Hepatocyte (in vitro differentiated cells): Measurements from ENCODE around the gene WNT2B. TPM values are rescaled to one million over a fixed set of nuclear protein-coding genes. Genes with fewer than 3 reads are reported as not detected.
A peak's percentile ranks its signal among the peaks of the same experiment; 100 is the strongest.

ENCODE experiments used
- DNase-seq: peaks from one replicate; pipeline ENCODE4 v3.0.0-alpha.2; 2016; ENCODE audit warnings: low spot score
- H2AFZ ChIP-seq: fragments of 200-600 bp; sonication (generic); 2 replicates; pipeline ENCODE4 v1.6.0; 2016; ENCODE audit warnings: antibody characterized with exemption, mild to moderate bottlenecking
- H3K27ac ChIP-seq: fragments of 200-600 bp; sonication (generic); 2 replicates; pipeline ENCODE4 v1.5.1; 2016; ENCODE audit warnings: mild to moderate bottlenecking
- H3K27me3 ChIP-seq: fragments of 200-600 bp; sonication (generic); 2 replicates; pipeline ENCODE4 v1.6.1; 2016
- H3K36me3 ChIP-seq: fragments of 200-600 bp; sonication (generic); replicated peaks from 2 replicates; pipeline ENCODE4 v1.5.1; 2016; ENCODE audit warnings: low read depth; ENCODE audit not compliant: insufficient read depth
- H3K4me1 ChIP-seq: fragments of 200-600 bp; sonication (generic); 2 replicates; pipeline ENCODE4 v1.5.1; 2016; ENCODE audit warnings: mild to moderate bottlenecking, moderate library complexity; ENCODE audit not compliant: insufficient read depth
- H3K4me2 ChIP-seq: fragments of 200-600 bp; sonication (generic); 2 replicates; pipeline ENCODE4 v1.6.0; 2016
- H3K4me3 ChIP-seq: fragments of 200-600 bp; sonication (generic); 2 replicates; pipeline ENCODE4 v1.5.1; 2016; ENCODE audit warnings: mild to moderate bottlenecking
- H3K79me2 ChIP-seq: fragments of 200-600 bp; sonication (generic); 2 replicates; pipeline ENCODE4 v1.6.0; 2017; ENCODE audit warnings: mild to moderate bottlenecking
- H3K9me2 ChIP-seq: fragments of 200-600 bp; sonication (generic); replicated peaks from 2 replicates; pipeline ENCODE4 v1.6.0; 2017; ENCODE audit warnings: mild to moderate bottlenecking; ENCODE audit not compliant: insufficient read depth
- H3K9me3 ChIP-seq: fragments of 200-600 bp; sonication (generic); 2 replicates; pipeline ENCODE4 v1.5.1; 2016; ENCODE audit warnings: low read depth, mild to moderate bottlenecking
- H4K20me1 ChIP-seq: fragments of 200-600 bp; sonication (generic); 2 replicates; pipeline ENCODE4 v1.6.0; 2016; ENCODE audit warnings: mild to moderate bottlenecking; ENCODE audit not compliant: insufficient read depth, poor library complexity, severe bottlenecking
- EZH2 ChIP-seq: fragments of 200-600 bp; sonication (generic); IDR thresholded peaks from 2 replicates; pipeline ENCODE4 v1.6.1; 2016; ENCODE audit warnings: antibody characterized with exemption, mild to moderate bottlenecking, borderline replicate concordance
- EZH2phosphoT487 ChIP-seq: fragments of 200-600 bp; sonication (generic); IDR thresholded peaks from one replicate; pipeline ENCODE4 v1.6.1; 2018; ENCODE audit warnings: antibody characterized with exemption, mild to moderate bottlenecking, low read depth, moderate library complexity; ENCODE audit not compliant: unreplicated experiment, severe bottlenecking
- WGBS: methylation state at CpG from one replicate; pipeline ENCODE4 v1.1.6; 2016; ENCODE audit warnings: low lambda C conversion rate; ENCODE audit errors: missing lambda C conversion rate; 5-methylcytosine and 5-hydroxymethylcytosine counted together
- polyA plus RNA-seq: library from polyadenylated mRNA; unstranded; fragments of >200 nt; fragmentation: Nextera tagmentation; extraction: Ambion mirVana; gene quantifications from 2 replicates; pipeline ENCODE4 v1.2.1, GENCODE V29; 2016
- total RNA-seq: library from RNA; depleted of rRNA; stranded (reverse); fragments of >200 nt; gene quantifications from 2 replicates; pipeline ENCODE4 v1.2.3, GENCODE V29; 2014
- TF ChIP-seq, protein P1 (sequence below): fragments of 200-600 bp; sonication (generic); IDR thresholded peaks from 2 replicates; pipeline ENCODE4 v1.5.1; 2016; ENCODE audit warnings: antibody characterized with exemption, mild to moderate bottlenecking; ENCODE audit not compliant: poor library complexity

The WNT2B gene
- total and polyA plus RNA-seq, 2 experiments from 2014 or later = 2.7 to 3.8 TPM

DNA sequence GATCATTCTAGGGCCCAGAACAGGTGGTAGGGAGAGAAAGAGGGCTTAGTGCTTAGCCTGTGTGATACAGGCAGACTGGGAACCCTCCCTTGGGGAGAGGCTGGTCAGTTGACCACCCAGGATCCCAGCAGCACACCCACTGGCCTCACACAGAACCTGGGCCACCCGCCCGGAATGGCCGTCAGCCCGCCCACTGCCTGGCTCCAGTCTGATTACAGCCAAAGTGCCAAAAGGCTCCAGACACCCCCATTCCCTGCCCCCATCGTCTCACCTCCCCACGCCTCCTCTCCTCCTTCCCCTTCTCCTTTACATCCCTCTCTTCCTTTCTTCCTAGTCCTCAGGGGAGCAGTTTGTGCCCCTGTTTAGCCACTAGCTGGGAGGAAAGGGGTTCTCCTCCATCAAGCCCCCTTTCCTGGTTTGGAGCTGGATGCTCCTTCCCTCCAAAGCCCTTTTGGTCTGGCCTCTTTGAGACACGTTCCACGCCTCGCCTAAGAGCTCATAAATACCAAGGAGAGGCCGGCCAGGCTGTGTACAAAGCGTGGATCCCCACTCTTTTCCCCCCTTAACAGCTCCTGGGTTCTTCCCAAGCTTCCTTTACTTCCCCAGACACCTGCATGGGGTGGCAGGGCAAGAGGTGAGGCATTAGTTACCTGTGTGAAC lies 4.6 kb upstream of the WNT2B start:
- Histone ChIP-seq H4K20me1 (no peaks in the 10 kb centered on the region), H2AFZ (no peak overlapping the region), H3K9me2 (no peaks in the 10 kb centered on the region), H3K36me3 (no peaks in the 10 kb centered on the region), H3K4me1 (peaks cover 48% of the 10 kb centered on the region), H3K79me2 (no peaks in the 10 kb centered on the region), H3K4me3 (no peak overlapping the region), H3K27ac (peak overlapping the region; percentile 65), H3K27me3 (peaks cover 42% of the 10 kb centered on the region), H3K4me2 (peak overlapping the region; percentile 95), H3K9me3 (no peaks in the 10 kb centered on the region)
- DNase-seq = peak; percentile 28
- 46% methylated on average over 9 of the region's 11 CpGs for WGBS
- TF ChIP-seq EZH2phosphoT487 = no peak
- TF ChIP-seq EZH2 = no peak
- TF ChIP-seq, protein P1, sequence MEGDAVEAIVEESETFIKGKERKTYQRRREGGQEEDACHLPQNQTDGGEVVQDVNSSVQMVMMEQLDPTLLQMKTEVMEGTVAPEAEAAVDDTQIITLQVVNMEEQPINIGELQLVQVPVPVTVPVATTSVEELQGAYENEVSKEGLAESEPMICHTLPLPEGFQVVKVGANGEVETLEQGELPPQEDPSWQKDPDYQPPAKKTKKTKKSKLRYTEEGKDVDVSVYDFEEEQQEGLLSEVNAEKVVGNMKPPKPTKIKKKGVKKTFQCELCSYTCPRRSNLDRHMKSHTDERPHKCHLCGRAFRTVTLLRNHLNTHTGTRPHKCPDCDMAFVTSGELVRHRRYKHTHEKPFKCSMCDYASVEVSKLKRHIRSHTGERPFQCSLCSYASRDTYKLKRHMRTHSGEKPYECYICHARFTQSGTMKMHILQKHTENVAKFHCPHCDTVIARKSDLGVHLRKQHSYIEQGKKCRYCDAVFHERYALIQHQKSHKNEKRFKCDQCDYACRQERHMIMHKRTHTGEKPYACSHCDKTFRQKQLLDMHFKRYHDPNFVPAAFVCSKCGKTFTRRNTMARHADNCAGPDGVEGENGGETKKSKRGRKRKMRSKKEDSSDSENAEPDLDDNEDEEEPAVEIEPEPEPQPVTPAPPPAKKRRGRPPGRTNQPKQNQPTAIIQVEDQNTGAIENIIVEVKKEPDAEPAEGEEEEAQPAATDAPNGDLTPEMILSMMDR = no peak

DNA sequence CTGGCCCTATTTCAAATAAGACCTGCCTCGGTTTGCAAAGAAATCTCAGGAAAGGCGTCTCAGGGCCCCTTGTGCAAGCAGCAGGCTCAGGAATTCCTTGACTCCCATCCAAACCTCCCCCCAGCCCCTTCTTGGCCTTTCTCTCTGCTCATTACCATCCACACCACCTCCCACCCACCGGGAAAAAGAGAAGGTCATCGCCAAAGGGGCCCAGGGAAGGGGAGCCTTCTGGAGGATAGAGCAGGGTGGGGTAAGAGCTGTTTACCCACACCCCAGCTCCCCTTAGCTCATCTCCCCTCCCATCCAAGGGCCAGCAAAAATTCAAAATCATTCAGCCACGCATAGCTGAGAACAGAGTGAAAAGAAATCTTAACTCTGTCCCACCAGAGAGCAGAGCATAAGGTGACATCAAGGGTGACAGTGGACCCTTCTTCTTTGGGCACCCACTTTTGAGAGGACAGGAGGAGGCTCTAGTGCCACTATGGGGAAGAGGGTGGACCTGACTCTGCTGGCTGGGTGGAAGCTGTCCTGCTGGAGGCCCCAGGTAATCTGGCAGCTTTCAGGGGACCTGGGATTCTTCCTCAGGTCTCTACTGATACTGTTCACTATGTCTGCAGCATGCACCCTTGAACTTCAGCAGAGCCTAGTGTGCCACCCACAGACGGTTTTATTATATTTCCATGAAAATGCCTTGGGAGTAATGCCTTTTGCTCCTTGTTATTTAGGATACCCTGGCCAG lies 3.9 kb upstream of the WNT2B start:
- H3K79me2 ChIP-seq = no peaks in the 10 kb centered on the region
- H3K4me2 ChIP-seq = peak overlapping the region; percentile 95
- H3K27ac ChIP-seq = peak overlapping the region; percentile 65
- WGBS = 41% methylated on average over 6 of the region's 6 CpGs
- TF ChIP-seq EZH2phosphoT487 = no peak
- TF ChIP-seq, protein P1 = no peak
- no peak for TF ChIP-seq EZH2
- H3K27me3 ChIP-seq = peaks cover 46% of the 10 kb centered on the region
- no peak overlapping the region for H2AFZ ChIP-seq
- no peaks in the 10 kb centered on the region for H3K9me2 ChIP-seq
- no peaks in the 10 kb centered on the region for H3K9me3 ChIP-seq
- H3K4me3 ChIP-seq = no peak overlapping the region
- H4K20me1 ChIP-seq = no peaks in the 10 kb centered on the region
- DNase-seq = peak; percentile 25
- no peaks in the 10 kb centered on the region for H3K36me3 ChIP-seq
- H3K4me1 ChIP-seq = peaks cover 49% of the 10 kb centered on the region

DNA sequence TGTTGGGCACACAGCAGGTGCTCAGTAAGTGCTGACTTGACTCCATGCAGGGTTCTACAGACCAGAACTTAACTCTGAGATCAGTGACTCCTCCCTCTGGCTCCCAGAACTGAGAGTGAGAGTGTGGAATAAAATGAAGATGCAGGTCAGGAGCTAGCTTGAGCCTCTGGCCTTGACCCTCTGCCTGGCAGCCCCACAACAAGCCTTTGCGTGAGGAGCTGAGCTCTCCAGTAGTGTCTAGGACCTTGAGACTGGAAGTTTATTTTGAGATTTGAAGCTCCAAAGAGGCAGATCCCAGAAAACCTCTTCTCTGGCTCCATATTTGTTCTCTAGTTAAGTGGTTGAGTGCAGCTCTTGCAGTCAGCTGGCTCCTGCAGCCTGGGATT lies 3.4 kb upstream of the WNT2B start:
- Histone ChIP-seq H3K9me2 (no peaks in the 10 kb centered on the region), H3K36me3 (no peaks in the 10 kb centered on the region), H4K20me1 (no peaks in the 10 kb centered on the region), H3K4me1 (peaks cover 49% of the 10 kb centered on the region), H3K27me3 (peaks cover 52% of the 10 kb centered on the region), H3K27ac (peak overlapping the region; percentile 22), H3K4me2 (no peak overlapping the region), H3K79me2 (no peaks in the 10 kb centered on the region), H3K9me3 (no peaks in the 10 kb centered on the region), H2AFZ (no peak overlapping the region), H3K4me3 (no peak overlapping the region)
- 94% methylated on average over 1 of the region's 1 CpG for WGBS
- no peak for DNase-seq
- no peak for TF ChIP-seq EZH2phosphoT487
- TF ChIP-seq, protein P1 = no peak
- TF ChIP-seq EZH2 = no peak
